IMR-90 (cell line): ENCODE data around the gene NCKAP5L. TPM values are rescaled to one million over a fixed set of nuclear protein-coding genes. Genes with fewer than 3 reads are reported as not detected.

Experiments
- ATAC-seq: fragments of 200-7000 bp; cut with Tn5 transposase; 2 replicates; pipeline ENCODE4 v1.9.1; 2020; ENCODE audit warnings: low read depth, mild to moderate bottlenecking, moderate library complexity
- BruUV-seq: library from RNA; stranded (reverse); fragments of 400-500 nt; replicated peaks from 2 replicates; lab custom pipeline; 2021; lab: Mats Ljungman, UMichigan
- CTCF ChIA-PET: fragments of 300-600 bp; formaldehyde crosslinking; extraction: SDS; loops from one replicate; lab custom pipeline; 2021; ENCODE audit warnings: antibody characterized with exemption; lab: Yijun Ruan, JAX
- POLR2A ChIA-PET: fragments of 300-600 bp; sonication (Branson Sonifier 250); formaldehyde crosslinking; loops from one replicate; lab custom pipeline; 2022; ENCODE audit warnings: antibody characterized with exemption; ENCODE audit not compliant: unreplicated experiment; lab: Charles Lee
- DNase-seq: peaks from one replicate; pipeline ENCODE4 v3.0.0; 2013
- H2AFZ ChIP-seq: replicated peaks from 2 replicates; pipeline ENCODE3; 2013; ENCODE audit warnings: low read length, mild to moderate bottlenecking; ENCODE audit not compliant: poor library complexity
- H2AK5ac ChIP-seq: 2 replicates; pipeline ENCODE4 v1.6.1; 2013; ENCODE audit warnings: low read depth, low read length, inconsistent platforms
- H2AK9ac ChIP-seq: replicated peaks from 2 replicates; pipeline ENCODE3; 2013; ENCODE audit warnings: mild to moderate bottlenecking, low read depth, low read length, moderate library complexity; ENCODE audit not compliant: poor library complexity
- H2BK120ac ChIP-seq: 2 replicates; pipeline ENCODE4 v1.6.1; 2013; ENCODE audit warnings: low read depth, low read length, inconsistent platforms
- H2BK15ac ChIP-seq: 3 replicates; pipeline ENCODE4 v1.6.1; 2013; ENCODE audit warnings: low read depth, low read length, inconsistent platforms
- H2BK20ac ChIP-seq: 2 replicates; pipeline ENCODE4 v1.6.1; 2013; ENCODE audit warnings: low read depth, mild to moderate bottlenecking, inconsistent platforms, low read length, moderate library complexity
- H2BK5ac ChIP-seq: 2 replicates; pipeline ENCODE4 v1.6.1; 2013; ENCODE audit warnings: mild to moderate bottlenecking, low read depth, low read length, inconsistent platforms; ENCODE audit not compliant: poor library complexity, severe bottlenecking
- H3K14ac ChIP-seq: replicated peaks from 2 replicates; pipeline ENCODE4 v1.6.1; 2013; ENCODE audit warnings: low read depth, low read length, inconsistent platforms
- H3K18ac ChIP-seq: 2 replicates; pipeline ENCODE4 v1.6.1; 2013; ENCODE audit warnings: low read depth, low read length, control low read depth
- H3K23ac ChIP-seq: 2 replicates; pipeline ENCODE4 v1.6.1; 2013; ENCODE audit warnings: low read depth, low read length, inconsistent platforms
- H3K27ac ChIP-seq: 2 replicates; pipeline ENCODE4 v1.5.1; 2013; ENCODE audit warnings: mild to moderate bottlenecking, control low read depth, low read length; ENCODE audit not compliant: insufficient read depth
- H3K27me3 ChIP-seq: 2 replicates; pipeline ENCODE4 v1.6.1; 2013; ENCODE audit warnings: low read length; ENCODE audit not compliant: control insufficient read depth, insufficient read depth
- H3K36me3 ChIP-seq: 2 replicates; pipeline ENCODE4 v1.6.1; 2013; ENCODE audit warnings: low read length, mixed read lengths; ENCODE audit not compliant: control insufficient read depth, insufficient read depth
- H3K4ac ChIP-seq: 2 replicates; pipeline ENCODE4 v1.6.1; 2013; ENCODE audit warnings: low read depth, low read length, inconsistent platforms
- H3K4me1 ChIP-seq: 2 replicates; pipeline ENCODE4 v1.6.1; 2013; ENCODE audit warnings: low read length, mixed read lengths; ENCODE audit not compliant: control insufficient read depth, insufficient read depth
- H3K4me2 ChIP-seq: 2 replicates; pipeline ENCODE4 v1.6.1; 2013; ENCODE audit warnings: low read depth, mild to moderate bottlenecking, control low read depth, low read length, moderate library complexity
- H3K4me3 ChIP-seq: 2 replicates; pipeline ENCODE4 v1.5.1; 2013; ENCODE audit warnings: low read depth, mild to moderate bottlenecking, control low read depth, low read length, moderate library complexity; ENCODE audit not compliant: insufficient read depth
- H3K56ac ChIP-seq: 2 replicates; pipeline ENCODE4 v1.6.1; 2013; ENCODE audit warnings: low read length, inconsistent platforms; ENCODE audit not compliant: insufficient read depth; ENCODE audit errors: extremely low read depth
- H3K79me1 ChIP-seq, 2 experiments: 2 replicates each; pipeline ENCODE4 v1.6.1; 2013; ENCODE audit warnings: low read length in 2 of 2, inconsistent platforms in 1 of 2, low read depth in 1 of 2
- H3K9ac ChIP-seq: 2 replicates; pipeline ENCODE4 v1.6.1; 2013; ENCODE audit warnings: low read depth, low read length, control low read depth
- H3K9me1 ChIP-seq: 2 replicates; pipeline ENCODE4 v1.6.1; 2013; ENCODE audit warnings: low read length, inconsistent platforms; ENCODE audit not compliant: insufficient read depth
- H3K9me3 ChIP-seq: 2 replicates; pipeline ENCODE4 v1.6.1; 2013; ENCODE audit warnings: low read length; ENCODE audit not compliant: control insufficient read depth, insufficient read depth
- H4K20me1 ChIP-seq: 2 replicates; pipeline ENCODE4 v1.6.1; 2013; ENCODE audit warnings: low read length, inconsistent platforms; ENCODE audit not compliant: insufficient read depth
- H4K5ac ChIP-seq: 2 replicates; pipeline ENCODE4 v1.6.1; 2013; ENCODE audit warnings: mild to moderate bottlenecking, low read depth, low read length, control low read depth
- H4K8ac ChIP-seq, 2 experiments: 2 replicates each; pipeline ENCODE4 v1.6.1; 2013; ENCODE audit warnings: low read depth in 2 of 2, low read length in 2 of 2, control low read depth in 1 of 2, inconsistent platforms in 1 of 2
- H4K91ac ChIP-seq: 2 replicates; pipeline ENCODE4 v1.6.1; 2013; ENCODE audit warnings: low read depth, low read length, inconsistent platforms; ENCODE audit not compliant: insufficient read depth
- BHLHE40 ChIP-seq: fragments of 150-350 bp; IDR thresholded peaks from 2 replicates; pipeline ENCODE4 v1.6.1; 2016; ENCODE audit warnings: mild to moderate bottlenecking, low read depth, low read length
- CHD1 ChIP-seq: IDR thresholded peaks from 2 replicates; pipeline ENCODE4 v1.6.1; 2012; ENCODE audit warnings: low read depth, low read length, improper control_type of control experiment
- ELK1 ChIP-seq: fragments of 150-350 bp; IDR thresholded peaks from 2 replicates; pipeline ENCODE4 v1.6.1; 2016; ENCODE audit warnings: low read depth, mild to moderate bottlenecking, low read length, moderate library complexity, borderline replicate concordance
- FOS ChIP-seq: fragments of 150-350 bp; IDR thresholded peaks from 2 replicates; pipeline ENCODE4 v1.6.1; 2016; ENCODE audit warnings: low read depth, low read length
- MAZ ChIP-seq: IDR thresholded peaks from 2 replicates; pipeline ENCODE4 v1.6.1; 2012; ENCODE audit warnings: low read depth, mild to moderate bottlenecking, low read length, improper control_type of control experiment, moderate library complexity, borderline replicate concordance
- MXI1 ChIP-seq: IDR thresholded peaks from 2 replicates; pipeline ENCODE4 v1.6.1; 2012; ENCODE audit warnings: low read depth, mild to moderate bottlenecking, low read length, moderate library complexity, borderline replicate concordance
- RAD21 ChIP-seq: IDR thresholded peaks from 2 replicates; pipeline ENCODE4 v1.6.1; 2012; ENCODE audit warnings: low read length, improper control_type of control experiment
- USF2 ChIP-seq: fragments of 150-350 bp; IDR thresholded peaks from 2 replicates; pipeline ENCODE4 v1.6.1; 2017; ENCODE audit warnings: mild to moderate bottlenecking, antibody characterized with exemption, low read length, low read depth
- WGBS, 2 experiments: methylation state at CpG; one replicate each; pipeline versions ENCODE4 v1.1.5 to v1.1.7; 2013; ENCODE audit warnings: missing lambda C conversion rate in 2 of 2; ENCODE audit not compliant: insufficient read length in 1 of 2; ENCODE audit errors: extremely low coverage in 2 of 2; 5-methylcytosine and 5-hydroxymethylcytosine counted together
- dilution Hi-C: fragments of 300-500 bp; cut with HindIII; formaldehyde crosslinking; loops from one replicate; pipeline ENCODE4 v1.14.3; 2018; ENCODE audit warnings: low sequenced_read_pairs; ENCODE audit not compliant: unreplicated experiment
- in situ Hi-C: fragments of 300-500 bp; cut with MboI; formaldehyde crosslinking; loops from 3 replicates; pipeline ENCODE4 v1.14.3; 2019; ENCODE audit warnings: low sequenced_read_pairs, inconsistent platforms, mixed read lengths
- intact Hi-C: fragments of 100-400 bp; cut with micrococcal nuclease; formaldehyde crosslinking; loops from 2 replicates; pipeline ENCODE4 v1.10.0; 2022
- polyA plus RNA-seq, 3 experiments: library from polyadenylated mRNA; depleted of rRNA; stranded (reverse); fragments of >200 nt; gene quantifications; 2 replicates each; pipeline ENCODE4 v1.2.3, GENCODE V29; 2012; ENCODE audit warnings: low replicate concordance in 1 of 3
- total RNA-seq: library from RNA; depleted of rRNA; stranded (reverse); fragments of >200 nt; gene quantifications from 2 replicates; pipeline ENCODE4 v1.2.3, GENCODE V29; 2012

The NCKAP5L gene
- total and polyA plus RNA-seq, 2 of the 4 experiments (the other 2 are of a cell fraction): 6.1 to 14.4 TPM

- no peak overlapping the region for H2AFZ ChIP-seq
- H3K36me3 ChIP-seq: peaks cover 59% of the 10 kb centered on the region
- TF ChIP-seq MXI1 (no peak), ELK1 (no peak), BHLHE40 (no peak), USF2 (no peak), FOS (no peak), CHD1 (no peak), MAZ (no peak), RAD21 (no peak)
- H3K14ac ChIP-seq: no peak overlapping the region
- no peak overlapping the region for H3K4me3 ChIP-seq
- H3K79me1 ChIP-seq: no peaks in the 10 kb centered on the region
- H3K18ac ChIP-seq: no peak overlapping the region
- H4K91ac ChIP-seq: no peak overlapping the region
- no peak overlapping the region for H3K4ac ChIP-seq
- no peak overlapping the region for H3K23ac ChIP-seq
- in situ Hi-C loops (no loop called here), dilution Hi-C loops (no loop called here), intact Hi-C loops (no loop called here)
- H4K20me1 ChIP-seq: no peaks in the 10 kb centered on the region
- H3K4me2 ChIP-seq: no peak overlapping the region
- H3K27me3 ChIP-seq: no peaks in the 10 kb centered on the region
- H3K9me3 ChIP-seq: no peaks in the 10 kb centered on the region
- H3K9ac ChIP-seq: no peak overlapping the region
- ATAC-seq (no peak), DNase-seq (no peak)
- no peaks in the 10 kb centered on the region for H3K4me1 ChIP-seq
- no peak overlapping the region for H4K5ac ChIP-seq
- ChIA-PET POLR2A (no interaction called here), CTCF (no interaction called here)
- WGBS, 2 experiments: no CpG with 5 or more reads among the region's 20 CpGs
- H3K56ac ChIP-seq: no peak overlapping the region
- no peak overlapping the region for H4K8ac ChIP-seq
- H2BK120ac ChIP-seq: no peak overlapping the region
- no peak overlapping the region for H2BK5ac ChIP-seq
- no peak overlapping the region for H2AK9ac ChIP-seq
- no peak overlapping the region for H2BK15ac ChIP-seq
- no peaks in the 10 kb centered on the region for H3K9me1 ChIP-seq
- no peak overlapping the region for H3K27ac ChIP-seq
- H2BK20ac ChIP-seq: no peak overlapping the region
- no TSS peak for BruUV-seq
- no peak overlapping the region for H2AK5ac ChIP-seq
Observed at GRCh38 chr12:49792181-49792970, 35.8 kb downstream of the NCKAP5L start.
